Measurements from ENCODE around the gene GPAT3.

DNA sequence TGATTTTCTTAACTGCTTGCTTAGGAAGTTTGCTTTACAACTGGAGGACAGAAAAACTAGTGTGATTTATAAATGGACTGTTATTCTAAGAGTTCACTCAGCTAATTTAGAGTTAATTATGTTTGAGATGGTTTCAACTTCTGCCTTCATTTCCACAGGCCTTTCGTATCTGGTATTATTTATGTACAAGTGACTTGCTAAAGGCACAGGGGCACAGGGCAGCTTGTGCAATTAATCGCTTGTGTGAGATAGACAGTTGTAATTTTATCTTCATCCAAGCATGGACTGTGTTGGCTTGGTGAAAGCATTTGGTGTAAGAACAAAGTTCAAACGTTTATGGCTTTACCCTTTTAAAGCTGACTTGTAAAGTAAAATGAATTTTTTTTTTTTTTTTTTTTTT is 38.3 kb downstream of the GPAT3 start:
- TF ChIP-seq, protein P1, sequence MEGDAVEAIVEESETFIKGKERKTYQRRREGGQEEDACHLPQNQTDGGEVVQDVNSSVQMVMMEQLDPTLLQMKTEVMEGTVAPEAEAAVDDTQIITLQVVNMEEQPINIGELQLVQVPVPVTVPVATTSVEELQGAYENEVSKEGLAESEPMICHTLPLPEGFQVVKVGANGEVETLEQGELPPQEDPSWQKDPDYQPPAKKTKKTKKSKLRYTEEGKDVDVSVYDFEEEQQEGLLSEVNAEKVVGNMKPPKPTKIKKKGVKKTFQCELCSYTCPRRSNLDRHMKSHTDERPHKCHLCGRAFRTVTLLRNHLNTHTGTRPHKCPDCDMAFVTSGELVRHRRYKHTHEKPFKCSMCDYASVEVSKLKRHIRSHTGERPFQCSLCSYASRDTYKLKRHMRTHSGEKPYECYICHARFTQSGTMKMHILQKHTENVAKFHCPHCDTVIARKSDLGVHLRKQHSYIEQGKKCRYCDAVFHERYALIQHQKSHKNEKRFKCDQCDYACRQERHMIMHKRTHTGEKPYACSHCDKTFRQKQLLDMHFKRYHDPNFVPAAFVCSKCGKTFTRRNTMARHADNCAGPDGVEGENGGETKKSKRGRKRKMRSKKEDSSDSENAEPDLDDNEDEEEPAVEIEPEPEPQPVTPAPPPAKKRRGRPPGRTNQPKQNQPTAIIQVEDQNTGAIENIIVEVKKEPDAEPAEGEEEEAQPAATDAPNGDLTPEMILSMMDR (IDR thresholded peaks at IDR 0.05): no peak
- TF ChIP-seq POLR2AphosphoS5 (IDR thresholded peaks at IDR 0.05; ENCODE audit: low read depth, low read length): no peak
- TF ChIP-seq, protein P2, sequence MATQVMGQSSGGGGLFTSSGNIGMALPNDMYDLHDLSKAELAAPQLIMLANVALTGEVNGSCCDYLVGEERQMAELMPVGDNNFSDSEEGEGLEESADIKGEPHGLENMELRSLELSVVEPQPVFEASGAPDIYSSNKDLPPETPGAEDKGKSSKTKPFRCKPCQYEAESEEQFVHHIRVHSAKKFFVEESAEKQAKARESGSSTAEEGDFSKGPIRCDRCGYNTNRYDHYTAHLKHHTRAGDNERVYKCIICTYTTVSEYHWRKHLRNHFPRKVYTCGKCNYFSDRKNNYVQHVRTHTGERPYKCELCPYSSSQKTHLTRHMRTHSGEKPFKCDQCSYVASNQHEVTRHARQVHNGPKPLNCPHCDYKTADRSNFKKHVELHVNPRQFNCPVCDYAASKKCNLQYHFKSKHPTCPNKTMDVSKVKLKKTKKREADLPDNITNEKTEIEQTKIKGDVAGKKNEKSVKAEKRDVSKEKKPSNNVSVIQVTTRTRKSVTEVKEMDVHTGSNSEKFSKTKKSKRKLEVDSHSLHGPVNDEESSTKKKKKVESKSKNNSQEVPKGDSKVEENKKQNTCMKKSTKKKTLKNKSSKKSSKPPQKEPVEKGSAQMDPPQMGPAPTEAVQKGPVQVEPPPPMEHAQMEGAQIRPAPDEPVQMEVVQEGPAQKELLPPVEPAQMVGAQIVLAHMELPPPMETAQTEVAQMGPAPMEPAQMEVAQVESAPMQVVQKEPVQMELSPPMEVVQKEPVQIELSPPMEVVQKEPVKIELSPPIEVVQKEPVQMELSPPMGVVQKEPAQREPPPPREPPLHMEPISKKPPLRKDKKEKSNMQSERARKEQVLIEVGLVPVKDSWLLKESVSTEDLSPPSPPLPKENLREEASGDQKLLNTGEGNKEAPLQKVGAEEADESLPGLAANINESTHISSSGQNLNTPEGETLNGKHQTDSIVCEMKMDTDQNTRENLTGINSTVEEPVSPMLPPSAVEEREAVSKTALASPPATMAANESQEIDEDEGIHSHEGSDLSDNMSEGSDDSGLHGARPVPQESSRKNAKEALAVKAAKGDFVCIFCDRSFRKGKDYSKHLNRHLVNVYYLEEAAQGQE (IDR thresholded peaks at IDR 0.05; ENCODE audit: insufficient read depth in 1 of 2, low read depth in 2 of 2, low read length in 1 of 2): no peak

Measured in Panc1 (cell line).